GM21576 (cell line): Measurements from ENCODE around the gene ECE2.

Experiments used
- ATAC-seq: cut with Tn5 transposase; IDR thresholded peaks from one replicate; pipeline ENCODE4 v1.9.1; 2021; ENCODE audit warnings: mild to moderate bottlenecking, moderate library complexity; ENCODE audit not compliant: unreplicated experiment

ECE2 gene

GRCh38 chr3:184240384-184241140, 35.3 kb upstream of the ECE2 start:
- no peak for ATAC-seq

DNA sequence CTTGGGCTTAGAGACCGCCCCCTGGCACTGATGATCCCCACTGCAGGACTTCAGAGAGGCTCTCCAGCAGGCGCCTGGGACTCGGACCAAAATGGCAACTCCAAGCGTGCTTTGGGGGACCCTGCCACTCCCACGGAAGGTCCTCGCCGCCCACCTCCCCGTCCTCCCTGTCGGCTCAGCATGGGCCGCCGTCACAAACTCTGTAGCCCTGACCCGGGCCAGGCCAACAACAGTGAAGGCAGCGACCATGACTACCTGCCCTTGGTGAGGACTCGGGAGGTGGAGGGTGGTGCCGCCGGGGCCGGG, 34.7 kb upstream of the ECE2 start:
- ATAC-seq, result no peak

- no peak for ATAC-seq
Observed at GRCh38 chr3:184241447-184242296, 34.1 kb upstream of the ECE2 start.

- no peak for ATAC-seq
Observed at GRCh38 chr3:184242297-184242685, 33.5 kb upstream of the ECE2 start.

DNA sequence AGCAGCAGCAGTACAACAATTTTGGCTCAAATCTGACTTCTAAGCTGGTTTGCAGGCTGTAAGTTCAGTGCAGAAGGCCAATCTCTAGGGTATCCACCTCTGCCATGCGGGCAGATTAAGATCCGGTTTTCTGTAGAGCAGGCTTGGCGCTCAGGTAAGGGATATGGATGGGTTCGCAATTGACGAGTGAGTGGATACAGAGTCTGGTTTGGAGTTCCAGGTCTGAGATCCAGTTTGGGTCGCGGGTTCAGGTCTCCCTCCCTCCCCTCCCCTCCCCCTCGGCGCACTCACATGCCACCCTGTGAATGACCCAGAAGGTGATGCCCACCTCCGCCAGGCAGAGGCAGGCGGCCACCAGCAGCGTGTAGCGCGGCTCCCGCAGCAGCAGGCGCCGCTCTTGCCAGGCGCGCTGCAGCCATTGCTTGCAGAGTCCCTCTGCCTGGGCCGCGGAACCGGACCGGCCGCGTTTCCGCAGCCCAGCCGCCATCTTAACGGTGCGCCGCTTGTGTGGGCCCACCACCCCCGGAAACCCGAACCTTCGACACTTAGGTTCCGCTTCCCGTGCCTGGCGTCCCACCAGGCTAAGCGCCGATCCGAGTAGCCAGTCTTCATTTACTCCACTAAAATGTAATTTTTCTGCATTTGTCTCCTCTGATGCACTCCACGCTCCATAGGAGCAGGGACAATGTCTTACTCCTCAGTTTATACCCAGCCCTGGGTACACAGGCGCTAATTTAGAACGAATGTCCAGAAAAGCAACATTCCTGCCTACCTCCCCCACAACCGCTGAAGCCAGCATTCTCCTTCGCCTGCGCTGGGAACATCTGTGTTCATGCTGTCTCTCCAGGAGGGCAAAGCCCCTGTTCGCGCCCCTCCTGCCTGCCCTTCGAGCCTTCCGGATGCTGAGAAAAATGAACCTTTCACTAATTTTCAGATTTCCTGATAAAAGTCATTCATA, 27.1 kb upstream of the ECE2 start, which contains the start of gene ALG3:
Gene ALG3 (minus strand): TSS at position 509 of the 958 bp plus-strand sequence. CDS start 22 bp downstream, at position 487.
- peak; percentile 41 for ATAC-seq

- ATAC-seq, result peak; percentile 88
Observed at GRCh38 chr3:184249412-184250166, 26.2 kb upstream of the ECE2 start, which contains the start of gene EEF1AKMT4. TSS of gene EEF1AKMT4 (plus strand) at chr3:184249672. CDS start at chr3:184249695, 23 bp downstream.

DNA sequence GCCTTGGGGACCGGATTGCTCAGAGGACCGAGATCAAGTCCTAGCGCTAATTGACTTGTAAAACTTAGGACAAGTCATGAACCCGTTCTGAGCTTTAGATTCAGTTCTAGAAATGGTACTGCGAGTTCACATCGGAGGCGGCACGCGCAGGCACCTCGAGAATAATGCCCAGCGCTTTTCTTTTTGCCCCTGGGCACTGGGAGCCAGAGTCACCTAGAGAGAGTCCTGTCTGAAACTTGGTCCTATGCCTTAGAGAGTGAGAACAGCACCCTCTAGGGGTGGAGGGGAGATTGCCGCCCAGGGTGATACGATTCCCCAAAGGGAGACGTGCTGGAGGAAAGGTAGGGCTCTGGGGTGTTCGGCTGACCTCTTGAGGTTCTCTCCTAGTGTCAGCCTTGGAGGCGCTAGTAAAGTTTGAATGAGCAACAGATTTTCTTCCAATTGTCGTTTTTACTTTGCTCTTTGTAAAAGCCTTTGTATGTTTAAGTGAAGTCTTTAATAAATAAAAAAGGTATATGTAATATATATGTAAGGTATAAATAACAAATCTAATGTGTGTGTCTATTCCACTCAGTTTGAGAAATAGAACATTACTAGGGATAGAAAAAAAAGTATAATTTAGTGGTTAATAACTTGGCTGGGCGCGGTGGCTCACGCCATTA, 25.5 kb upstream of the ECE2 start:
- ATAC-seq, result peak; percentile 80

- ATAC-seq, result no peak
Observed at GRCh38 chr3:184255291-184256039, 20.4 kb upstream of the ECE2 start.

- no peak for ATAC-seq
Observed at GRCh38 chr3:184257083-184257915, 18.5 kb upstream of the ECE2 start.

DNA sequence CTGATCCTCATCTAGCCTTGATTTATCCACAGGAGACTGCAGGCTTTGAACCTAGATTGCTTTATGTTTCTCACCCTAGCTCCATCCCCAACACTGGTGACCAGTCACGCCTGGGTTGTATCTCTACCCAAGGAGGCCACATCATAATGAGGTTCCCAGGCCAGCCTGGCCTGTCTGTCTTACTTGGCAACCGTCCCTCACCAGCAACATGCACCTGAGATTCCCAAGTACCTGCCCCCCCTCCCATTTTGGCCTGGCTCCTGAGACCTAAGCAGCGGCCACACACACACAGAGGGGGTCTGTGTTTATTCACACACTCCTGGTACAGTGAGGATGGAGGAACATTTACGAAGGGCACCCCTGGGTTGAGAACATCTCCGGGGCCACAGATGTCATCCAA, 16.9 kb upstream of the ECE2 start:
- no peak for ATAC-seq

DNA sequence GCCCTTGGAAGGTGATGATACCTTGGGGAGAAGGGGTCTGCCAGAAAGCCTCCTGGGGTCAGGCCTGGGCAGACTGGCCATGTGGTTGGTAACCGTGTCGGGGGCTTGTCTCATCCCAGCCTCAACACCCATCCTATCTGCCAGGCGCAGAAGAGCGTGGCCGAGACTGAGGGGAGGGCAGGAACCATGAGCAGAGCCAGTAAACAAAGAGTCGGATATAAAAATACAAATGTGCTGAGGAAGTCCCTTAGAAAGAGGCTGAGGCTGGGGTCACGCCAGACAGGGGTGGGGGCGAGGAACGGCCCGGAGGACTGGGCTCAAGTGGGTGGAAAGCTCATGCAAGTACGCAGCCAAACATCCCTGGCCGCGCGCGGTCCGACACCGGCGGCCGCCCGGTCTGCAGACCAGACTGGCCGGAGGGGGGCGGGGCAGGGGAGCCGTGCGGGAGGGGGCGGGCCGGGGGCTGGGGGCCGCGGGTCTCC, 16.4 kb upstream of the ECE2 start:
- ATAC-seq, result no peak

GRCh38 chr3:184259878-184260723, 15.7 kb upstream of the ECE2 start:
- no peak for ATAC-seq

GRCh38 chr3:184260724-184261269, 15.0 kb upstream of the ECE2 start:
- ATAC-seq, result no peak

DNA sequence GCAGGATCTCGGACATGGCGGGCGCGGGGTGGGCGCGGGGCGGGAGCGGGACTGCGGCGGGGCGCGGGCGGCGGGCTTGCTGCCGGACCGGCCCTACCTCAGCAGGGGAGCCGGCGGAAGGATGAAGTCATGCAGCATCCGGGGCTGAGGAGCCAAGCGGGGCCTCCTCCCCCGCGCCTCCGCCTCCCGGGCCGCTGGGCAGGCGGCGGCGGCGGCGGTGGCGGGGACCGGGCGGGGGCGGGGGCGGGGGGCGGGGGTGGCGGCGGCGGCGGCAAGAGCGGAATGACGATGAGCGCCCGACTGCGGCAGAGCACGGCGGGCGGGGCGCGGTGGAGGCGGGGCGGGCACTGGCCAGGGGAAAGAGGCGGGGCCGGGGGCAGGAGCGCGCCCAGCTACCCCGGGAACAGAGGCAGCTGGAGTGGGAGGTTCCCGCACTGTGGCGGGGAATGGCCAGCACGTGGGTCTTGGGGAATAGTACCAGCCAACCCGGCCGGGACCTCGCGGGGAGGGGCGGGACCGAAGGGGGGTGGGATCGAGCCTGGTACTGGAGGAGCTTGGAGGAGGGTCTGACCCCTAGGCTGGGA, 14.5 kb upstream of the ECE2 start, which contains the start of gene CAMK2N2:
Gene CAMK2N2 (minus strand): TSS at position 284 of the 584 bp plus-strand sequence. CDS start 268 bp downstream, at position 16.
- ATAC-seq, result no peak

GRCh38 chr3:184261854-184262763, 13.7 kb upstream of the ECE2 start:
- no peak for ATAC-seq
